SK-N-SH (cell line): ENCODE data around the gene CRTC3. TPM values are rescaled to one million over a fixed set of nuclear protein-coding genes. Genes with fewer than 3 reads are reported as not detected.

Source experiments
- CTCF ChIA-PET: fragments of 300-600, 350-600 bp; formaldehyde crosslinking; extraction: SDS; loops from one replicate; lab custom pipeline; 2021; lab: Yijun Ruan, JAX
- POLR2A ChIA-PET: fragments of 350-600 bp; sonication (Branson Sonifier 250); formaldehyde crosslinking; extraction: SDS; loops from one replicate; lab custom pipeline; 2020; ENCODE audit warnings: antibody characterized with exemption, inconsistent platforms; lab: Yijun Ruan, JAX
- DNase-seq: peaks from one replicate; pipeline ENCODE4 v3.0.0; 2012
- H2AFZ ChIP-seq: fragments of 200-600 bp; sonication (generic); 2 replicates; pipeline ENCODE4 v1.8.1; 2016; ENCODE audit warnings: antibody characterized with exemption, mild to moderate bottlenecking, low read depth
- H3F3A ChIP-seq: fragments of 200-600 bp; sonication (generic); replicated peaks from 2 replicates; pipeline ENCODE3; 2016; ENCODE audit warnings: antibody characterized with exemption, mild to moderate bottlenecking; ENCODE audit not compliant: insufficient read depth
- H3K27ac ChIP-seq, 2 experiments: fragments of 200-500 bp in 1 of 2; fragments of 200-600 bp in 1 of 2; sonication (Bioruptor generic) in 1 of 2; sonication (generic), shearing (Covaris generic) in 1 of 2; 2 replicates each; pipeline versions ENCODE4 v1.5.1 to v1.6.1; 2014 to 2016; ENCODE audit warnings: low read depth in 2 of 2, inconsistent platforms in 1 of 2, low read length in 1 of 2, mild to moderate bottlenecking in 1 of 2, mixed read lengths in 1 of 2
- H3K27me3 ChIP-seq: fragments of 200-600 bp; sonication (generic), shearing (Covaris generic); 2 replicates; pipeline ENCODE4 v1.6.1; 2016; ENCODE audit warnings: mixed run types; ENCODE audit not compliant: insufficient read depth
- H3K36me3 ChIP-seq, 2 experiments: fragments of 200-500 bp in 1 of 2; fragments of 200-600 bp in 1 of 2; sonication (Bioruptor generic) in 1 of 2; sonication (generic) in 1 of 2; replicated peaks in 1 of 2; 2 replicates each; pipeline versions ENCODE3 to v1.5.1; 2014 to 2016; ENCODE audit warnings: low read length in 1 of 2, mild to moderate bottlenecking in 1 of 2; ENCODE audit not compliant: insufficient read depth in 2 of 2, control insufficient read depth in 1 of 2
- H3K4me1 ChIP-seq, 2 experiments: fragments of 200-500 bp in 1 of 2; fragments of 200-600 bp in 1 of 2; sonication (Bioruptor generic) in 1 of 2; sonication (generic), shearing (Covaris generic) in 1 of 2; 2 replicates each; pipeline versions ENCODE4 v1.5.1 to v1.6.1; 2014 to 2016; ENCODE audit warnings: low read depth in 1 of 2, low read length in 1 of 2, mixed run types in 1 of 2; ENCODE audit not compliant: insufficient read depth in 2 of 2, control insufficient read depth in 1 of 2
- H3K4me2 ChIP-seq: fragments of 200-600 bp; sonication (generic), shearing (Covaris generic); 2 replicates; pipeline ENCODE4 v1.6.1; 2017; ENCODE audit warnings: mixed run types
- H3K4me3 ChIP-seq, 2 experiments: fragments of 200-500 bp in 1 of 2; fragments of 200-600 bp in 1 of 2; sonication (Bioruptor generic) in 1 of 2; sonication (generic), shearing (Covaris generic) in 1 of 2; 2 replicates each; pipeline versions ENCODE4 v1.5.1 to v1.8.1; 2014 to 2016; ENCODE audit warnings: low read depth in 2 of 2, inconsistent platforms in 1 of 2, low read length in 1 of 2, mild to moderate bottlenecking in 1 of 2, mixed read lengths in 1 of 2, moderate library complexity in 1 of 2
- H3K79me2 ChIP-seq: fragments of 200-600 bp; sonication (generic); 2 replicates; pipeline ENCODE4 v1.8.1; 2017; ENCODE audit warnings: mild to moderate bottlenecking; ENCODE audit not compliant: insufficient read depth
- H3K9ac ChIP-seq: fragments of 200-600 bp; sonication (generic); 2 replicates; pipeline ENCODE4 v1.6.1; 2017; ENCODE audit warnings: mixed run types
- H3K9me2 ChIP-seq: fragments of 200-600 bp; sonication (generic); 2 replicates; pipeline ENCODE4 v1.6.1; 2017; ENCODE audit warnings: mixed run types
- H3K9me3 ChIP-seq: fragments of 200-600 bp; sonication (generic); 2 replicates; pipeline ENCODE4 v1.6.1; 2017; ENCODE audit warnings: mixed run types, mild to moderate bottlenecking, moderate library complexity
- H4K20me1 ChIP-seq: fragments of 200-600 bp; sonication (generic); 2 replicates; pipeline ENCODE4 v1.6.1; 2017; ENCODE audit warnings: mild to moderate bottlenecking, mixed run types; ENCODE audit not compliant: insufficient read depth
- EP300 ChIP-seq, 2 experiments: IDR thresholded peaks; 2 replicates each; pipeline versions ENCODE4 v1.4.0 to v1.6.1; 2012; ENCODE audit warnings: borderline replicate concordance in 1 of 2, low read depth in 1 of 2, low read length in 1 of 2
- MXI1 ChIP-seq: IDR thresholded peaks from 2 replicates; pipeline ENCODE4 v1.6.1; 2012; ENCODE audit warnings: mild to moderate bottlenecking, low read depth, low read length, improper control_type of control experiment
- RCOR1 ChIP-seq: fragments of 150-350 bp; IDR thresholded peaks from 2 replicates; pipeline ENCODE4 v1.6.1; 2017; ENCODE audit warnings: antibody characterized with exemption, low read length
- TAF1 ChIP-seq: IDR thresholded peaks from 2 replicates; pipeline ENCODE4 v1.6.1; 2012; ENCODE audit warnings: low read depth, mild to moderate bottlenecking, low read length, moderate library complexity, borderline replicate concordance
- WGBS: methylation state at CpG from one replicate; pipeline ENCODE4 v1.1.6; 2017; ENCODE audit warnings: low lambda C conversion rate; 5-methylcytosine and 5-hydroxymethylcytosine counted together
- polyA plus RNA-seq, 3 experiments: library from polyadenylated mRNA; depleted of rRNA; stranded (reverse); fragments of >200 nt; gene quantifications; 2 replicates each; pipeline ENCODE4 v1.2.3, GENCODE V29; 2012
- TF ChIP-seq, protein P1 (sequence below): IDR thresholded peaks from 2 replicates; pipeline ENCODE4 v1.6.1; 2012; ENCODE audit warnings: mild to moderate bottlenecking, low read depth, low read length, moderate library complexity

CRTC3 gene
- polyA plus RNA-seq, 1 of the 3 experiments (the other 2 are of a cell fraction) = 16.7 TPM

DNA sequence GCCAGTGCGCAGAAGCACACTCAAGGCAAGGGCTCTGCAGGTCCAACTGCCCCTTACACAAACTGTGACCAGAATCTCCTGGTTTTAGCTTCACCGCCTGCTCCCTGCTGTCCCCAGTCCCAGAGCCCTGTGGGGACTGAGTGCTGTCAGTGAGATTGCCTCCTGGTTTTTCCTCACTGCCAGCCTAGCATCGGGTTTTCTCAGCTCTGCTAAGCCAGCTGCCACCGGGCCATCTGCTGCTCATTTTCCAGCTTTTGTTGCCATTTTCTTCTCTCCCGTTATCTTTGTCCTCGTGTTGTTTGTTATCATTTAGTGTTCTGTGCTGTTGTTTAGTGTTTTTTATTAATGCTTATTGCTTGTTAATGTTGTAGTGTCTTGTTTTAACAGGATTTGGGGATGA is 108.0 kb downstream of the CRTC3 start:
- Histone ChIP-seq H3K4me1 (peaks cover 0 to 12% of the 10 kb centered on the region in 2 experiments; a peak in 3 of 4 replicates), H3K27ac (peak overlapping the region in 1 of 2 experiments; percentile 91; a peak in 2 of 4 replicates), H3K27me3 (no peaks in the 10 kb centered on the region), H3K36me3 (peaks cover 47% of the 10 kb centered on the region in 2 experiments), H3K79me2 (no peaks in the 10 kb centered on the region), H3F3A (no peaks in the 10 kb centered on the region), H3K9me3 (no peaks in the 10 kb centered on the region), H3K9ac (no peak overlapping the region), H3K4me2 (no peak overlapping the region), H3K9me2 (no peaks in the 10 kb centered on the region), H2AFZ (no peak overlapping the region), H3K4me3 (no peak overlapping the region), H4K20me1 (no peaks in the 10 kb centered on the region)
- peak; percentile 87 for DNase-seq
- WGBS = 73% methylated on average over 5 of the region's 6 CpGs
- ChIA-PET POLR2A (interaction anchor here (1.0 to 1.6 kb wide), 3 partner anchors 77 to 297 kb away, joined by 3 to 4 read pairs (median 4); partner anchors contain the start of gene UNC45A), CTCF (interaction anchor here (1.0 to 3.8 kb wide), 9 partner anchors 10 to 318 kb away, joined by 3 to 27 read pairs (median 4); partner anchors contain the start of gene UNC45A)
- TF ChIP-seq TAF1 = no peak
- peak; percentile 80; the same call in 1 of the 2 replicates for TF ChIP-seq MXI1
- TF ChIP-seq EP300 (IDR thresholded peaks at IDR 0.05; ENCODE audit: borderline replicate concordance in 1 of 2, low read depth in 1 of 2, low read length in 1 of 2) = peak in 1 of 2 experiments; percentile 34; a peak in 1 of 4 replicates

DNA sequence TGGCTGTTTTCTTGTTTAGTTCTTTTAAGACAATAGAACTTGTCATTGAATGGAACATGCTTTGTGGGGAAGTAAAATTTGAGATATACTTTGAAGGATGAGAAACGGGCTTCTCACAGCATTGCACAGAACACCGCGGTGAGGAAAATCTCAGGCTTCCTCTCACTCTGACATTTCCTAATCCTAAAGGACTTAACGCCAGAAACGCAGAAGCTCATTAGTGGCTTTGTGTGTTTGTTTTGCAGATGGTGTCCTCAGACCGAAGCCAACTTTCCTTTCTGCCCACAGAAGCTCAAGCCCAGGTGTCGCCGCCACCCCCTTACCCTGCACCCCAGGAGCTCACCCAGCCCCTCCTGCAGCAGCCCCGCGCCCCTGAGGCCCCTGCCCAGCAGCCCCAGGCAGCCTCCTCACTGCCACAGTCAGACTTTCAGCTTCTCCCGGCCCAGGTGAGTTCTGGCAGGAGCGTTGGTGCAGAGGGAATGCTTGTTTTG is 108.5 kb downstream of the CRTC3 start:
- Histone ChIP-seq H3K9me3 (no peaks in the 10 kb centered on the region), H3K27ac (peak overlapping the region in 1 of 2 experiments; percentile 91; a peak in 2 of 4 replicates), H3K9ac (no peak overlapping the region), H3K4me3 (no peak overlapping the region), H3K79me2 (no peaks in the 10 kb centered on the region), H3K36me3 (peaks cover 41 to 48% of the 10 kb centered on the region in 2 experiments), H2AFZ (no peak overlapping the region), H3K4me1 (peaks cover 0 to 12% of the 10 kb centered on the region in 2 experiments; a peak in 3 of 4 replicates), H3F3A (peaks cover 3% of the 10 kb centered on the region)
- CTCF ChIA-PET = interaction anchor here (1.0 to 3.8 kb wide), 9 partner anchors 10 to 318 kb away, joined by 3 to 27 read pairs (median 4); partner anchors contain the start of gene UNC45A
- peak; percentile 54 for DNase-seq
- TF ChIP-seq, protein P1, sequence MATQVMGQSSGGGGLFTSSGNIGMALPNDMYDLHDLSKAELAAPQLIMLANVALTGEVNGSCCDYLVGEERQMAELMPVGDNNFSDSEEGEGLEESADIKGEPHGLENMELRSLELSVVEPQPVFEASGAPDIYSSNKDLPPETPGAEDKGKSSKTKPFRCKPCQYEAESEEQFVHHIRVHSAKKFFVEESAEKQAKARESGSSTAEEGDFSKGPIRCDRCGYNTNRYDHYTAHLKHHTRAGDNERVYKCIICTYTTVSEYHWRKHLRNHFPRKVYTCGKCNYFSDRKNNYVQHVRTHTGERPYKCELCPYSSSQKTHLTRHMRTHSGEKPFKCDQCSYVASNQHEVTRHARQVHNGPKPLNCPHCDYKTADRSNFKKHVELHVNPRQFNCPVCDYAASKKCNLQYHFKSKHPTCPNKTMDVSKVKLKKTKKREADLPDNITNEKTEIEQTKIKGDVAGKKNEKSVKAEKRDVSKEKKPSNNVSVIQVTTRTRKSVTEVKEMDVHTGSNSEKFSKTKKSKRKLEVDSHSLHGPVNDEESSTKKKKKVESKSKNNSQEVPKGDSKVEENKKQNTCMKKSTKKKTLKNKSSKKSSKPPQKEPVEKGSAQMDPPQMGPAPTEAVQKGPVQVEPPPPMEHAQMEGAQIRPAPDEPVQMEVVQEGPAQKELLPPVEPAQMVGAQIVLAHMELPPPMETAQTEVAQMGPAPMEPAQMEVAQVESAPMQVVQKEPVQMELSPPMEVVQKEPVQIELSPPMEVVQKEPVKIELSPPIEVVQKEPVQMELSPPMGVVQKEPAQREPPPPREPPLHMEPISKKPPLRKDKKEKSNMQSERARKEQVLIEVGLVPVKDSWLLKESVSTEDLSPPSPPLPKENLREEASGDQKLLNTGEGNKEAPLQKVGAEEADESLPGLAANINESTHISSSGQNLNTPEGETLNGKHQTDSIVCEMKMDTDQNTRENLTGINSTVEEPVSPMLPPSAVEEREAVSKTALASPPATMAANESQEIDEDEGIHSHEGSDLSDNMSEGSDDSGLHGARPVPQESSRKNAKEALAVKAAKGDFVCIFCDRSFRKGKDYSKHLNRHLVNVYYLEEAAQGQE = no peak
- TF ChIP-seq RCOR1 = no peak
- TF ChIP-seq, all 33 proteins: peak for 0
- 82% methylated on average over 9 of the region's 12 CpGs for WGBS
- H3K27me3 ChIP-seq = no peaks in the 10 kb centered on the region
- POLR2A ChIA-PET = interaction anchor here (1.0 to 1.6 kb wide), 3 partner anchors 78 to 297 kb away, joined by 3 to 4 read pairs (median 4); partner anchors contain the start of gene UNC45A
- no peaks in the 10 kb centered on the region for H3K9me2 ChIP-seq
- H3K4me2 ChIP-seq = no peak overlapping the region
- no peaks in the 10 kb centered on the region for H4K20me1 ChIP-seq
